ENCODE measurements around the gene OASL. TPM values are rescaled to one million over a fixed set of nuclear protein-coding genes. Genes with fewer than 3 reads are reported as not detected.

The OASL gene
- total RNA-seq, 1 experiment from 2014 or later = 0.47 TPM

- intact Hi-C loops (cut with micrococcal nuclease) = no loop called here
- TSS peak; percentile 63 for BruUV-seq (replicated peaks)
- ChIA-PET POLR2A (interaction anchor here (0.6 to 1.6 kb wide), 4 partner anchors 10 to 466 kb away, joined by 3 to 6 read pairs (median 4); no protein-coding TSS in a partner anchor), CTCF (interaction anchor here (0.6 to 1.5 kb wide), 5 partner anchors 11 to 367 kb away, joined by 3 to 8 read pairs (median 3); no protein-coding TSS in a partner anchor)
- Mint-ChIP-seq H3K4me1 (ENCODE audit: insufficient read depth, unreplicated experiment) (peaks cover 6% of the 10 kb centered on the region), H3K4me3 (ENCODE audit: unreplicated experiment) (peak within 1 kb of the TSS; percentile 81), H3K27ac (ENCODE audit: low read depth, unreplicated experiment) (peak within 1 kb of the TSS; percentile 82), H3K27me3 (ENCODE audit: insufficient read depth, unreplicated experiment) (no peaks in the 10 kb centered on the region), H3K36me3 (ENCODE audit: insufficient read depth, unreplicated experiment) (peaks cover 13% of the 10 kb centered on the region), H3K9me3 (ENCODE audit: unreplicated experiment) (no peaks in the 10 kb centered on the region)
- DNase-seq (ENCODE audit: unreplicated experiment) = peak; percentile 94
- no peak for TF ChIP-seq CTCF (IDR thresholded peaks at IDR 0.05; ENCODE audit: unreplicated experiment)
Observed at GRCh38 chr12:121015825-121016766, 22.9 kb downstream of the OASL start, which contains the start of gene C12orf43. C12orf43 (minus strand) TSS chr12:121016487; CDS start chr12:121016474, 13 bp downstream.

DNA sequence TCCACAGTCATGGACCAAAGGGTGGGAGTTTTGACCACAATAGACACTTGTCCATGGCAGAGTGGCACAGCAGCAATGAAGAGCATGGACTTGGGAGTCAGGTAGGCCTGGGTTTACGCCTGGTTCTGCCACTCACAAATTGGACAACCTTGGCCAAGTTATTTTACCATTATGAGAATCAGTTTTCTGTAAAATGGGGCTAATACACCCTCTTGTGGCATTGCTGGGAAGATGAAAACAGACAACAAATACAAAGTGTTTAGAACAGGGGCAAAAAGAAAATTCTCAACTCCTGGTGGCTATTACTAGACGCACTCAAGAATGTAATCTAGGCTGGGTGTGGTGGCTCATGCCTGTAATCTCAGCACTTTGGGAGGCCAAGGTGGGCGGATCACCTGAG lies 25.3 kb downstream of the OASL start:
- no peak for TF ChIP-seq CTCF (IDR thresholded peaks at IDR 0.05; ENCODE audit: unreplicated experiment)
- no peak for DNase-seq (ENCODE audit: unreplicated experiment)
- no TSS peak for BruUV-seq (replicated peaks)
- H3K4me3 Mint-ChIP-seq (ENCODE audit: unreplicated experiment) = no peak overlapping the region
- intact Hi-C loops (cut with micrococcal nuclease) = no loop called here
- H3K4me1 Mint-ChIP-seq (ENCODE audit: insufficient read depth, unreplicated experiment) = peaks cover 6% of the 10 kb centered on the region
- H3K27me3 Mint-ChIP-seq (ENCODE audit: insufficient read depth, unreplicated experiment) = no peaks in the 10 kb centered on the region
- ChIA-PET POLR2A (interaction anchor here (1.0 kb wide), 1 partner anchor 434 kb away, joined by 3 read pairs; no protein-coding TSS in a partner anchor), CTCF (interaction anchor here (0.6 to 1.3 kb wide), 4 partner anchors 9 to 548 kb away, joined by 4 to 6 read pairs (median 5); no protein-coding TSS in a partner anchor)
- H3K36me3 Mint-ChIP-seq (ENCODE audit: insufficient read depth, unreplicated experiment) = peaks cover 24% of the 10 kb centered on the region
- H3K9me3 Mint-ChIP-seq (ENCODE audit: unreplicated experiment) = no peaks in the 10 kb centered on the region
- no peak overlapping the region for H3K27ac Mint-ChIP-seq (ENCODE audit: low read depth, unreplicated experiment)

DNA sequence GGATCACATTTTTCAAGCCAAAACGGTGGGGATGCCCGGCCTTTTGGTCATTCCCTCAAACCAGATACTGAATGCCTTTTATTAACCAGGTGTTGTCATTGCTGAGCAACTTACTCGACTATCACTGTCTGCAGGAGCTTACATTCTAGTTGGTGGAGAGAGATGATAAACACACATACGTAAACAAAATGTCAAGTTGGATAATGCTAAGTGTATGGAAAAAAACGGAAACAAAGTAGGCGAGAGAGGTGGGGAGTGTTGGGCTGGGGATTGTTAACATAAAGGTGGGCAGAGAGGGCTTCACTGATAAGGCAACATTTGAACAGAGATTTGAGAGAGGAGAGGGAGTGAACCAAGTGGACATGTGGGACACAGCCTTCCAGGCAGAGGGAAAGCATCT lies 27.2 kb downstream of the OASL start:
- H3K4me1 Mint-ChIP-seq (ENCODE audit: insufficient read depth, unreplicated experiment) = peaks cover 6% of the 10 kb centered on the region
- intact Hi-C loops (cut with micrococcal nuclease) = no loop called here
- ChIA-PET CTCF (no interaction called here), POLR2A (no interaction called here)
- H3K9me3 Mint-ChIP-seq (ENCODE audit: unreplicated experiment) = no peaks in the 10 kb centered on the region
- H3K4me3 Mint-ChIP-seq (ENCODE audit: unreplicated experiment) = no peak overlapping the region
- no TSS peak for BruUV-seq (replicated peaks)
- peaks cover 35% of the 10 kb centered on the region for H3K36me3 Mint-ChIP-seq (ENCODE audit: insufficient read depth, unreplicated experiment)
- no peak for DNase-seq (ENCODE audit: unreplicated experiment)
- peak overlapping the region; percentile 8 for H3K27ac Mint-ChIP-seq (ENCODE audit: low read depth, unreplicated experiment)
- H3K27me3 Mint-ChIP-seq (ENCODE audit: insufficient read depth, unreplicated experiment) = no peaks in the 10 kb centered on the region
- TF ChIP-seq CTCF (IDR thresholded peaks at IDR 0.05; ENCODE audit: unreplicated experiment) = no peak

DNA sequence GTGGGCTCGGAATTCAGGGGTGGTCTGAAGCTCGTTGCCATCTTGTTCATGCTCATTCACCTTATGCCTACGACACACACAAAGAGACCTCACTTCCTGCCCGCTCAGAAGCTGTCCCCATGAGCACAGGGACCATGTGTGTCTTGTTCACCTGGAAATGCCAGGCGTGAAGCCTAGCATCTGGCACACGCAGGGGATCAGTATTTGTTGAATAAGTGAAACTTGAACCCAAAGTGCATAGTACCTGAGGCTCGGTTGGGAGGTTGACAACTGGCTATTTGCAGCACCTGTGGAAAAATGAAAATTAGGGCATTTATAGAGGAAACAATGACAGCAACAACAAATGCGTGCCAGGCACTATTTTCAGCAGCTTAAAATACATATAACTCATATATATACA lies 28.2 kb downstream of the OASL start:
- intact Hi-C loops (cut with micrococcal nuclease) = no loop called here
- no peaks in the 10 kb centered on the region for H3K27me3 Mint-ChIP-seq (ENCODE audit: insufficient read depth, unreplicated experiment)
- CTCF ChIA-PET = interaction anchor here (0.7 to 2.2 kb wide), 5 partner anchors 30 to 428 kb away, joined by 3 to 12 read pairs (median 3); no protein-coding TSS in a partner anchor

More for the DNA sequence above, 28.2 kb downstream of the OASL start:
- TF ChIP-seq CTCF (IDR thresholded peaks at IDR 0.05; ENCODE audit: unreplicated experiment) = no peak
- Mint-ChIP-seq H3K4me1 (ENCODE audit: insufficient read depth, unreplicated experiment) (peaks cover 6% of the 10 kb centered on the region), H3K36me3 (ENCODE audit: insufficient read depth, unreplicated experiment) (peaks cover 35% of the 10 kb centered on the region), H3K9me3 (ENCODE audit: unreplicated experiment) (no peaks in the 10 kb centered on the region), H3K27ac (ENCODE audit: low read depth, unreplicated experiment) (no peak overlapping the region), H3K4me3 (ENCODE audit: unreplicated experiment) (no peak overlapping the region)
- POLR2A ChIA-PET = no interaction called here
- no TSS peak for BruUV-seq (replicated peaks)
- no peak for DNase-seq (ENCODE audit: unreplicated experiment)
